GM12892 (cell line): Measurements from ENCODE around the gene SEMG2.

Experiments used
- POLR2A ChIP-seq: IDR thresholded peaks from 2 replicates; pipeline ENCODE4 v1.6.1; 2011; ENCODE audit warnings: low read depth, low read length, control low read depth
- POLR2AphosphoS5 ChIP-seq: IDR thresholded peaks from 2 replicates; pipeline ENCODE4 v1.6.1; 2011; ENCODE audit warnings: low read depth, low read length, control low read depth
- TAF1 ChIP-seq: IDR thresholded peaks from 2 replicates; pipeline ENCODE4 v1.6.1; 2011; ENCODE audit warnings: low read depth, mild to moderate bottlenecking, control low read depth, low read length, borderline replicate concordance

DNA sequence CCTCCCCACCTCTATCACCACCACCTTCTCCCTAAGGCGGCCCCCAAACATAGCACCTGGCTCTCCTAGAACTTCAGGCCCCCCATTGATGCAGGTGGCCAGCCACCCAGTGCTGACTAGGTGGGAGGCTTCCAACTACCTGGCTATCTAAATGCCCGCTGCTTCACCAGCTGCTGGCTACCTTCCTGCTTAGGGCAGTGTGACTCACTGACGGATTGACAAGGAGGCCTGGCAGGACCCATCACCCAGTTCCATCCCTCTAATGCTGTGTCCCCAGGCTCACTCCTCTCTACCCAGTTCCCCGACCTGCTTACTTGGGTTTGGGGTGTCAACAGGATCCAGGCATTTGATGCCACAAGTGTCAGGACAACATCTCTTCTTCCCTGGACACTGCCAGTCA, 32.1 kb downstream of the SEMG2 start:
- TF ChIP-seq POLR2A (no peak), POLR2AphosphoS5 (no peak), TAF1 (no peak)
